KMS-11 (cell line): ENCODE measurements around the gene RNASE7.

ENCODE experiments used
- H2AFZ ChIP-seq: fragments of 200-600 bp; sonication (generic); 2 replicates; pipeline ENCODE4 v1.6.1; 2016; ENCODE audit warnings: antibody characterized with exemption, mixed run types, low read depth
- H3K27ac ChIP-seq: fragments of 200-600 bp; sonication (generic); 2 replicates; pipeline ENCODE4 v1.6.1; 2016; ENCODE audit warnings: mild to moderate bottlenecking, mixed run types
- H3K27me3 ChIP-seq: fragments of 200-600 bp; sonication (generic); 2 replicates; pipeline ENCODE4 v1.6.1; 2017; ENCODE audit warnings: mild to moderate bottlenecking, low read depth, mixed run types, moderate library complexity; ENCODE audit not compliant: insufficient read depth
- H3K36me3 ChIP-seq: fragments of 200-600 bp; sonication (generic); 2 replicates; pipeline ENCODE4 v1.6.1; 2017; ENCODE audit warnings: mild to moderate bottlenecking, mixed run types; ENCODE audit not compliant: insufficient read depth
- H3K4me1 ChIP-seq: fragments of 200-600 bp; sonication (generic); 2 replicates; pipeline ENCODE4 v1.6.1; 2016; ENCODE audit warnings: mild to moderate bottlenecking, low read depth, mixed run types; ENCODE audit not compliant: poor library complexity, severe bottlenecking
- H3K4me2 ChIP-seq: fragments of 200-600 bp; sonication (generic); 2 replicates; pipeline ENCODE4 v1.7.0; 2016; ENCODE audit warnings: mild to moderate bottlenecking, mixed run types
- H3K4me3 ChIP-seq: fragments of 200-600 bp; sonication (generic); IDR thresholded peaks from 2 replicates; pipeline ENCODE4 v1.6.1; 2017; ENCODE audit warnings: low read depth, low read length, mixed read lengths; ENCODE audit not compliant: insufficient read depth
- H3K79me2 ChIP-seq: fragments of 200-600 bp; sonication (generic); 2 replicates; pipeline ENCODE4 v1.6.1; 2016; ENCODE audit warnings: low read depth, mixed run types; ENCODE audit not compliant: insufficient read depth
- H3K9ac ChIP-seq: fragments of 200-600 bp; sonication (generic); 2 replicates; pipeline ENCODE4 v1.6.1; 2016; ENCODE audit warnings: mild to moderate bottlenecking, mixed run types
- H4K20me1 ChIP-seq: fragments of 200-600 bp; sonication (generic); 2 replicates; pipeline ENCODE4 v1.6.1; 2016; ENCODE audit warnings: mild to moderate bottlenecking, mixed run types; ENCODE audit not compliant: insufficient read depth
- CTCF ChIP-seq: fragments of 200-600 bp; sonication (generic); conservative IDR thresholded peaks from 2 replicates; pipeline ENCODE4 v1.6.1; 2017; ENCODE audit warnings: low read depth, mild to moderate bottlenecking, antibody characterized with exemption, low read length, moderate library complexity, mixed read lengths

RNASE7 gene

GRCh38 chr14:21054123-21054767 lies 12.1 kb downstream of the RNASE7 start:
- Histone ChIP-seq H3K4me3 (no peak overlapping the region), H3K27ac (no peak overlapping the region), H3K27me3 (no peaks in the 10 kb centered on the region), H4K20me1 (no peaks in the 10 kb centered on the region), H3K79me2 (no peaks in the 10 kb centered on the region), H2AFZ (no peak overlapping the region), H3K4me1 (no peaks in the 10 kb centered on the region), H3K36me3 (no peaks in the 10 kb centered on the region), H3K4me2 (no peak overlapping the region), H3K9ac (no peak overlapping the region)
- no peak for TF ChIP-seq CTCF

- Histone ChIP-seq H3K4me3 (no peak overlapping the region), H3K27ac (no peak overlapping the region), H4K20me1 (no peaks in the 10 kb centered on the region), H3K36me3 (no peaks in the 10 kb centered on the region), H3K79me2 (no peaks in the 10 kb centered on the region), H2AFZ (no peak overlapping the region), H3K4me1 (no peaks in the 10 kb centered on the region), H3K9ac (no peak overlapping the region), H3K4me2 (no peak overlapping the region), H3K27me3 (no peaks in the 10 kb centered on the region)
- TF ChIP-seq CTCF = no peak
Measured at GRCh38 chr14:21054768-21055145, 12.6 kb downstream of the RNASE7 start.

- Histone ChIP-seq H3K27me3 (no peaks in the 10 kb centered on the region), H3K4me2 (no peak overlapping the region), H3K9ac (no peak overlapping the region), H4K20me1 (no peaks in the 10 kb centered on the region), H3K79me2 (no peaks in the 10 kb centered on the region), H3K4me3 (no peak overlapping the region), H2AFZ (no peak overlapping the region), H3K27ac (no peak overlapping the region), H3K36me3 (no peaks in the 10 kb centered on the region), H3K4me1 (no peaks in the 10 kb centered on the region)
- no peak for TF ChIP-seq CTCF
Measured at GRCh38 chr14:21055432-21056117, 13.4 kb downstream of the RNASE7 start.

GRCh38 chr14:21056520-21057163 lies 14.5 kb downstream of the RNASE7 start:
- no peaks in the 10 kb centered on the region for H3K27me3 ChIP-seq
- TF ChIP-seq CTCF = no peak
- H2AFZ ChIP-seq = no peak overlapping the region

More at GRCh38 chr14:21056520-21057163, 14.5 kb downstream of the RNASE7 start:
- no peaks in the 10 kb centered on the region for H3K36me3 ChIP-seq
- no peak overlapping the region for H3K4me2 ChIP-seq
- H3K9ac ChIP-seq = no peak overlapping the region
- no peak overlapping the region for H3K4me3 ChIP-seq
- no peak overlapping the region for H3K27ac ChIP-seq
- H3K79me2 ChIP-seq = no peaks in the 10 kb centered on the region
- no peaks in the 10 kb centered on the region for H4K20me1 ChIP-seq
- no peaks in the 10 kb centered on the region for H3K4me1 ChIP-seq
